HG03342 (cell line): ENCODE data around the gene NUDT6.
"Not testable (repeated sequence)": the region's sequence is repeated elsewhere in the genome, so short reads cannot be mapped to it uniquely, and the experiment has no call there.

ENCODE experiments used
- ATAC-seq: cut with Tn5 transposase; IDR thresholded peaks from one replicate; pipeline ENCODE4 v1.9.1; 2021; ENCODE audit warnings: mild to moderate bottlenecking, moderate library complexity; ENCODE audit not compliant: unreplicated experiment

Gene NUDT6

DNA sequence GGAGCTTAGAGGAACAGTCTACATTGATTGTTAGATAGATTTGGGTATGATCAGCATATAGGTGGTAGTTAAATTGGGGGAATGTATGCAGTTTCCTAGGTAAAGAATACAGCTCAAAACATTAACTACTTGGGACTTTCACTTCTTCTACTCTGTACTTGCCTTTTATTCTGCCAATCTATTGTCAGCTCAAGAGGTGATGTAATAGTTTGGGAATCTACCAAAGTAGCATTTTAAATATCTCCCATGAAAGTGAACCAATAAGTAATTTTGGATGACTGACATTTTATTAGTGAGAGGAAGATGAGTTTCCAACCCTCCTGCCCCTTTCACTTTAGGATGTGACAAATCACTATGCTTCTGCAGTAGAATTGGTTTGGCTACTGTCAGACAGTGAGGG, 43.4 kb downstream of the NUDT6 start:
- ATAC-seq, result no peak

DNA sequence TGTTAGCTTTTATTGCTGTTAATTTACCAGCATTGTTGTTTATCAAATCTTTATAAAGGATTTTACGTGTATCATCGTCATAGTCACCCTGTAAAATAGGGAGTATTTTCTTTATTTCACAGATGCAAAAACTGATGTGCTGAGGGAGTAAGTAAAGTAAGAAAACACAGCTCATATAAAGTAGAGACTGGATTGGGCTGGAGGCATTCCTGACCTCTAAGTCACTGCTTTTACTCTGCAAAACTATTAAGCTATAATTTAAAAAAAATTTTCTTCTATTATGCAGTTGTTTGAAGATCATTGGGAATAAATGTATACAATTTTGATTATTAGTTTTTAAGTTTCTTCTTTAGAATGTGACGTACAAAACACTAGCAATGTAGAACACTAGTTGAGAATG, 45.9 kb downstream of the NUDT6 start:
- ATAC-seq, result no peak

- no peak for ATAC-seq
These were observed 46.4 kb downstream of the NUDT6 start for GRCh38 chr4:122875949-122876348.

DNA sequence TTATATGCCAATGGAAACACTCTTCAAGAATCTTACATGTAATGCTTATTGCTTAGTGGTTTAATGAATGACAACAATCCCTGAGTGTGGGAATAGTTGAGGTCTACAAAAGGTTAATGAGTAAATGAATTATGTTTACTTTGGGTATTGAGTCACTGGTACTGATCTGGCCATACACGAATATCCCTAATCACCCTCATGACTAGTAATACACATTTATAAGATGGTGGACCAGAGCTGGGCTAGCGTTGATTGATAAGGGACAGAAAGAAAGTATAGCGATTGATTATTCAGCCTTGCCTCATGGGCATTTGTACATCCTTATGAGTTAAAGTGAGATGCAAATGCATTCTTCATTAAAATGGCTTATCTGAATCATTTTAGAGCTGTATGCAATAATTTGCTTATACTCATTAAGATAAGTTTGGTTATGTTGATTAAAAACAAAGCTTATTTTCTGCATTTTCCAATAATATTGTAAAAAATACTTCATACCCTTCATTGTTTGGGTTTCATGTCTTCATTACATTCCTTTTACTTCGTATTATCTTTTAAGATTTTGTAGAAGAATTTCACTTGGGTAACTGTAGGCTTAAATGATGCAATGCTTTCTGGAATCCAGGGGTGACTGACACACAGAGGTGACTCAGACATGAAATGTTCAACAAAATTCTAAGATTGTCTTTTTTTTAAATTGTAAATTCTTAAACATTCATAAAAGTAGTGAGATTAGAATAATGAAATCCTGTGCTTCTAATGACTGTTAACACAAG, 48.4 kb downstream of the NUDT6 start:
- ATAC-seq, result no peak

DNA sequence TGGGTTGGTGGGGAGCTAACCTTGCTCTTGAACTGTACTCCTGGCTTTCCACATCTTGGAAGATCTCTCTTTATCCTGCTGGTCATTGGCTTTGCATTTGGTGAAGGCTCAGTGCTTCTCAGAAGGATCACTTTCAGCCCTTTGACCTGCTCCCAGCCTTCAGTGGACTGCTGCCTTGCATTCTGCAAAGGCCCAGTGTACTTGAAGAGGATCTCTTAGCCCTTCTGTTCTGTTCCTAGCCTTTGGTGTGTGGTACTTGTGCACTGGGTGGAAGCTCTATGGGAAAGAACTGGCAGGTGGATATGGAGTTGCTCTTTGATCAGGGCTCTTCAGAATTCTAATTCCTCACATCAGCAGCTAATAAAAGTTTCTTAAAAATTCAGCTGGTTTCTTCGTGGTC, 49.3 kb downstream of the NUDT6 start:
- ATAC-seq, result no peak

- not testable (repeated sequence) for ATAC-seq
These were observed 54.2 kb downstream of the NUDT6 start for GRCh38 chr4:122868235-122868634.

DNA sequence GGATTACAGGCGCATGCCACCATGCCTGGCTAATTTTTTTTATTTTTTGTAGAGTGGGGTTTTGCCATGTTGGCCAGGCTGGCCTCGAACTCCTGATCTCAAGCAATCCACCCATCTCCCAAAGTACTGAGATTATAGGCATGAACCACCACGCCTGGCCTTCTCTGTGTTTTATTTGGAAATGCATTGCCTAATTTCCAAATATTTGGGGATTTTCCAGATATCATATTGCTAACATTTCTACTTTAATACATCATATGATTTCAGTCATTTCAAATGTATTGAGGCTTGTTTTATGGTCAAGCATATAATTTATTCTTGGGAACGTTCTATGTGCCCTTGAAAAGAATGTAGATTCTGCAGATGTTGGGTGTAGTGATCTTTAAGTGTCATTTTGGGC, 57.0 kb downstream of the NUDT6 start:
- ATAC-seq, result no peak

DNA sequence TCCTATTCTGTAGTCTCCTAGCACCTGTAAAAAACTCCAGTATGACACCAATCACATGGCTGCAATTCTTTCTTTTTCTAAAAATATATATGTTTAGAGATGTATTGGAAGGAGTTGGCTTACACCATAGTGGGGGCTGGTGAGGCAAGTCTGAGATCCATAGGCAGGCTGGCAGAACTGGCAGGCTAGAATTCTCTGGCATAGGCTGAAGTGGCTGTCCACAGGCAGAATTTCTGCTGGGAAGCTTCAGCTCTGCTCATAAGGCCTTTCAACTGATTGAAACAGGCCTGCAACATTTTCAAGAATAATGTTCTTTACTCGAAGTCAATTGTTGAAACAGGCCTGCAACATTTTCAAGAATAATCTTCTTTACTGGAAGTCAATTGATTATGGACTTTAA, 58.8 kb downstream of the NUDT6 start:
- ATAC-seq, result no peak

DNA sequence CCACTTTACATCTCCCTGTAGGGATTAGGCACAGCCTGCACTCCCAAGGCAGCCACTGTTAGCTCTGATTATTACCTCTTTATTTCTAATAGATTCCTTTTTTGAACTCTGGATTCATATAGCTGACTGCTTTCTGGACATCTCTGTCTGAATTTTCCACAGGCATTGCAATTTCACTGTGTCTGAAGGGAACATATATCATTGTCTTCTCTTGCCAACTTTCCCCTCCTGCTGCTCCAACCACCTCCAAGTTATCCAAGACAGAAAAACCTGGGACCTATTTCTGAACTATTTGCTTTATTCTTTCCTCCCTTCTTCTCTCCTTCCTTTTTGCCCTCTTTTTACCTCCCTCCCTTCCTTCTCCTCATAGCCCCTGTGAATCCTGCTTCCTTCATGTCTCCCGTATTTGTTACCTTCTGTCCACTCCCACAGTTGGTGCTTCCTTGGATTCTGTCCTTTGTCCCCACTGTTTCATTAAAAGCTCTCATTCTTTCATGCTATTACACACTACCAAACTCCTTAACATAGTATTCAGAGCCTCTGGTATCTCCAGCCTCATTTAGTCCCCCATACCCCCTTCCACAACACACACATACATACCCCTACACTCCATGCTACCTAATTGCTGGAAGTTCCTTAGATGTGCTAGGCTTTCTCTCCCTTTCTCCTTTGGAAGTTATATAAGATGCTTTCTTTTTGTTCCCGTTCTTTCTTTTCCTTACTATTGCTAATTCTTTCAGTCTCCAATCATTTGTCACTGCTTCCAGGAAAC, 61.0 kb downstream of the NUDT6 start:
- no peak for ATAC-seq

DNA sequence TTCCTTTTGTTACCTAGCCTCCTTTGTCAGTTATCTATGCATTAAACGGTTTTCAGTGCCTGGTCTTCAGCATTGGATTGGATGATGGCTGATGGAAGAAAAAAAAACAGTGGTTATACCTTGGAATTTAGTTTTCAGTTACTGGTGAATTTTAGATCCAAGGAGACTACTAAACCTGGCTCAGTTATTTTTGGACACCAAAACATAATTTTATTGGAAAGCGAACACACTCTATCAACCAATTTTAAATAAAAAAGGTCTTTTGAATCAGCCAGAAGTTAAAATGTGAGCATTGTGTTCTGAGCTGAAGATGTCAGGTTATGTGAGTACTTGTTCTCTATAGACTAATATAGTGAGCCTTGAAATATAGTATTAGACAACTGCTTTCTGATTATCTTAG, 63.7 kb downstream of the NUDT6 start:
- ATAC-seq, result no peak

DNA sequence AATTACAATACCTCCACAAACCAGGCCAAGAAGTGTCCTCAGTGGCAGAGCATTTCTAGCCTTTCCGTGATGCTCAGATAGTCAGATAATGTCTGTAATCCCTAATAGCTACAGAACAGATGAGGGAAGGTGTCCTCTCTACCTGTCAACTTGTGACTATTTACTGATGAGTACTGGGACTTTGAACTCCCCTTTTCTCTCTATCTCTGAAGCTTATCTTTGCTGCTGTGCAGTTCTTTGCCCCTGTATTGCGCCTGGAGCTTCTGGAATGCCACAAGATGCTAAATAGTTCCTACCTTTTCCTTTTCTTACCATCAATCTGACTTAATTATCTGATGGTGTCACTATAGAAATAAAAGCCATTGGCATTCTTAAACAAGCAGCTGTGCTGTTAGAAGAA, 65.2 kb downstream of the NUDT6 start:
- no peak for ATAC-seq

DNA sequence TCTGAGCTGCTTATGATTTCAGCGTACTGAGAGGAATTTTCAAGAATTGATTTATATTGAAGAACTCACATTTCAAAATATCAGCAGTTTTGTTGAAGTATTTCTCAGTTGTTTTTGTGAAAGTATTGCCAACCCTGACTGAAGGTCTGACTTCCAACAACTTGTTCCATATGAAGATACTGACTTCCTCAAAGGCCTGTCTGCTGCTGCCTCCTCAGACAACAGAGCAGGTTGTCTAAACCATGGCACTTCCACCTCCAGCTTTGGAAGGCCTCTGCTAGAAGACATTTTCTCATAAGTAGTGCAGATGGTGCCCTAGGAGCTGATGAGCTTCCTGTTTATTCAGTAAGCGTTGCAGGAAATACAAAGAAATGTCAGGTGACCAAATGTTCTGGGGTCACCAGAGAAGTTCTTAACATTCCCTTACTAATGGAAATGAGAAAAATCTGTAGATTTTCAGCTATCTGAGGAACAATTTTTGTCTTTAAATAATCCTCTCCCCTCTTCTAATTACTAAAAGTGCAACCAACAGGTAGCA, 67.0 kb downstream of the NUDT6 start:
- ATAC-seq, result no peak

- ATAC-seq, result no peak
These were observed 67.7 kb downstream of the NUDT6 start for GRCh38 chr4:122854447-122855352.

DNA sequence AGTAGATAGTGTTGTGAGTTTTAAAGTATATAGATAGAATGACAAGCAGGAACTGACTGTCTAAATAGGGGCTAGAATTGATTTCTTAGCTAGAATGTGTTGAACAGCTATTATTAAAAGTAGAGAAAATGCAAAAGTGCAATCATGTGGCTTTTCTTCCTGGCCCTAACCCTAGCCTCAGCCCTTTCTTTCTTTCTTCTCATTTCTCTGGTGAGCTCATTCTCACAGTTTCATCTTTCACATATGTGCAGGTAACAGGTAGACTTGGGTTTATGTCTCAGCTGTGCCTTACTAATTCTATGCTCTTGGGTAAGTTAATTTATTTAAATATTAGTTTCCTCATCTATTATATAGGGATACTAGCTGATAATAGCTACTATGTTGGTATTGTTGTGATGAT, 70.8 kb downstream of the NUDT6 start:
- no peak for ATAC-seq

- not testable (repeated sequence) for ATAC-seq
These were observed 72.6 kb downstream of the NUDT6 start for GRCh38 chr4:122849789-122850188.

DNA sequence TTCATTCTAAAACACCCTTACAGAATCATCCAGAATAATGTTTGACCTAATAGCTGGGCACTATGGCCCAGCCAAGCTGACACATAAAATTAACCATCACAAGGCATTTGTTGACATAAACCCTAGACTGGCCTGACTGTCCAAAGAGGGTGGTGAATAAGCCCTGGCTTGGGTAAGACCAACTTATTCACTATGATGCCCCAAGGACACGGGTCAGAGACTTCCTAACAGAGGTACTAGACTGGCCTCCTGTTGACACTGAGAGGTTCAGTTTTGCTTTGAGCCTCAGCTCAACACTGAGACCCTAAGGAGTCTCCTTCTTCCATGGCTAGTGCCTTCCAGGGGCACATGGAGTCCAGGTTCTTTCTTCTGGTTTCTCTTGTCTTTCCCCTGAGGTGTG, 74.5 kb downstream of the NUDT6 start:
- no peak for ATAC-seq

- ATAC-seq, result no peak
These were observed 76.6 kb downstream of the NUDT6 start for GRCh38 chr4:122845760-122846159.

DNA sequence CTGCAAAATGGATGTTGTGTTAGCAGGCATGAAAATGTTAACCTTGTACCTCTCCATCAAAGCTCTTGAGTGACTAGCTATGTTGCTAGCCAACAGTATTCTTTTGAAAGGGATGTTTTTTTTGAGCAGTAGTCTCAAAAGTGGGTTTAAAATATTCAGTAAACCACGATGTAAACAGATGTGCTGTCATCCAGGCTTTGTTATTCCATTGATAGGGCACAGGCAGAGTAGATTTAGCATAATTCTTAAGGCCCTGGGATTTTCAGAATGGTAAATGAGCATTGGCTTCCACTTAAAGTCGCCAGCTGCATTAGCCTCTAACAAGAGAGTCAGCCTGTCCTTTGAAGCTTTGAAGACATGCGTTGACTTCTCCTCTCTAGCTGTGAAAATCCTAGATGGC, 77.3 kb downstream of the NUDT6 start:
- ATAC-seq, result no peak

GRCh38 chr4:122844391-122844790, 78.0 kb downstream of the NUDT6 start:
- ATAC-seq, result not testable (repeated sequence)

DNA sequence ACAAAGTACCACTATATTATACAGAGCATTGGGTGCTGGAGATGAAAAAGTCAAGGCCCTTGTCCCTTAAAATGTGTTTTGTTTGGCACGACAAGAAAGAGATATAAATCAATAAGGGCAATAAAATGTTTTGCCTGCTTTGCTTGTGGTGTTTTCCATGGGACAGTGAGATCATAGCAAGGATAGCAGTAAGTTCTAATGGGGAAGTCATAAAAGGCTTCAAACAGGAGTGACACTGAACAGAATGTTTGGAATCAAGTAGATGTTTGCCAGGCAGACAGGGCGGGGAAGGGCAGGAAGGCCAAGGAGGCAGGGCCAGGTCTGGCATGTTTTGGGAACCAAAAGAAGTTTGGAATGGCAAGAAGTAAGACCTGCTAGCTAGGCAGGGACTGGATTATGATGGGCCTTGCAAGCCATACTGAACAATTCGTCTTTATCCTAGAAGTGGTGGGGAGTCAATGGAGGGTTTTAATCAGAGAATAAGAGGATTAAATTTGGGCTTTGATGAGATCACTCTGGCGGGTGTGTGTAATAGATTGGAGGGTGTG, 79.3 kb downstream of the NUDT6 start:
- ATAC-seq, result no peak
